K562 (cell line): Measurements from ENCODE around the gene GATAD2B. TPM values are rescaled to one million over a fixed set of nuclear protein-coding genes. Genes with fewer than 3 reads are reported as not detected.

Experiments used
- DACH1 ChIP-seq: fragments of 450-650 bp; IDR thresholded peaks from 2 replicates; pipeline ENCODE4 v1.6.1; 2018; ENCODE audit not compliant: partially characterized antibody
- FOXP4 ChIP-seq: sonication (generic); formaldehyde crosslinking; IDR thresholded peaks from 2 replicates; pipeline ENCODE4 v1.8.0; 2022; ENCODE audit warnings: mild to moderate bottlenecking, missing genetic modification reagents, borderline replicate concordance
- GTF2E2 ChIP-seq: fragments of 200-800 bp; sonication (Bioruptor generic); IDR thresholded peaks from 2 replicates; pipeline ENCODE4 v1.6.1; 2016; ENCODE audit warnings: missing genetic modification characterization, missing compliant biosample characterization
- HBP1 ChIP-seq: fragments of 450-650 bp; formaldehyde crosslinking; IDR thresholded peaks from 2 replicates; pipeline ENCODE4 v1.4.0; 2022; ENCODE audit warnings: missing genetic modification characterization
- HSF4 ChIP-seq: fragments of 250-450 bp; sonication (Bioruptor Pico); IDR thresholded peaks from 2 replicates; pipeline ENCODE4 v2.1.2; 2022; ENCODE audit warnings: mild to moderate bottlenecking, moderate library complexity, borderline replicate concordance
- KLF16 ChIP-seq: IDR thresholded peaks from 2 replicates; pipeline ENCODE4 v1.6.1; 2016; ENCODE audit warnings: antibody characterized with exemption
- LARP7 ChIP-seq: fragments of 450-650 bp; IDR thresholded peaks from 2 replicates; pipeline ENCODE4 v1.6.1; 2016
- SIN3B ChIP-seq: fragments of 450-650 bp; IDR thresholded peaks from 2 replicates; pipeline ENCODE4 v1.6.1; 2017; ENCODE audit warnings: low read depth, mild to moderate bottlenecking, moderate library complexity
- SMAD1 ChIP-seq: fragments of 150-350 bp; IDR thresholded peaks from 2 replicates; pipeline ENCODE4 v1.6.1; 2014; ENCODE audit warnings: low read length, low read depth; ENCODE audit not compliant: partially characterized antibody
- SRF ChIP-seq, 2 experiments: fragments of 250-450, 450-650 bp in 1 of 2; sonication (Bioruptor Pico) in 1 of 2; sonication (generic) in 1 of 2; formaldehyde crosslinking; IDR thresholded peaks; 2 replicates each; pipeline versions ENCODE4 v1.5.0 to v1.5.1; 2020 to 2022; ENCODE audit warnings: mild to moderate bottlenecking in 1 of 2, missing genetic modification reagents in 1 of 2
- TCF7 ChIP-seq: sonication (generic); IDR thresholded peaks from 2 replicates; pipeline ENCODE4 v1.6.1; 2016; ENCODE audit warnings: antibody characterized with exemption, borderline replicate concordance
- THAP12 ChIP-seq: fragments of 250-450 bp; sonication (Bioruptor Pico); IDR thresholded peaks from 2 replicates; pipeline ENCODE4 v1.9.0; 2021; ENCODE audit warnings: mild to moderate bottlenecking, inconsistent platforms
- ZBTB5 ChIP-seq: fragments of 450-650 bp; IDR thresholded peaks from 2 replicates; pipeline ENCODE4 v1.6.1; 2017; ENCODE audit warnings: antibody characterized with exemption
- ZNF146 ChIP-seq: IDR thresholded peaks from one replicate; pipeline ENCODE4 v1.6.1; 2018; ENCODE audit warnings: missing compliant biosample characterization; ENCODE audit not compliant: unreplicated experiment
- polyA plus RNA-seq, 8 experiments: library from polyadenylated mRNA; depleted of rRNA in 4 of 8; stranded (reverse) in 5 of 8; unstranded in 3 of 8; fragments of >200 nt; fragmentation: Nextera tagmentation in 2 of 8; fragmentation: Illumina TruSeq in 1 of 8; extraction: Ambion mirVana in 2 of 8; extraction: Trizol in 1 of 8; gene quantifications; 2 replicates each; pipeline versions ENCODE4 v1.2.1 to v1.2.3, GENCODE V29; 2011 to 2014; ENCODE audit warnings: inconsistent platforms in 1 of 8, missing spikeins in 1 of 8
- total RNA-seq, 7 experiments: library from RNA; depleted of rRNA in 6 of 7; stranded (reverse); fragments of >200 nt in 6 of 7; fragmentation: Illumina TruSeq in 2 of 7; extraction: Trizol in 2 of 7; gene quantifications; 2 replicates each; pipeline versions ENCODE4 v1.2.1 to v1.2.3, GENCODE V29; 2011 to 2021; ENCODE audit warnings: low replicate concordance in 1 of 7
- TF ChIP-seq, protein P1 (sequence below): fragments of 450-650 bp; formaldehyde crosslinking; IDR thresholded peaks from 2 replicates; pipeline ENCODE4 v1.4.0; 2020; ENCODE audit warnings: mild to moderate bottlenecking
- TF ChIP-seq, protein P2 (sequence below): IDR thresholded peaks from 2 replicates; pipeline ENCODE4 v1.6.1; 2012; ENCODE audit warnings: low read depth, low read length, improper control_type of control experiment, borderline replicate concordance

Gene GATAD2B
- total and polyA plus RNA-seq, 9 of the 15 experiments (the other 6 are each of a cell fraction or from before 2014, with no cell fraction given) = 1.5 to 40.2 (median 4.9) TPM

DNA sequence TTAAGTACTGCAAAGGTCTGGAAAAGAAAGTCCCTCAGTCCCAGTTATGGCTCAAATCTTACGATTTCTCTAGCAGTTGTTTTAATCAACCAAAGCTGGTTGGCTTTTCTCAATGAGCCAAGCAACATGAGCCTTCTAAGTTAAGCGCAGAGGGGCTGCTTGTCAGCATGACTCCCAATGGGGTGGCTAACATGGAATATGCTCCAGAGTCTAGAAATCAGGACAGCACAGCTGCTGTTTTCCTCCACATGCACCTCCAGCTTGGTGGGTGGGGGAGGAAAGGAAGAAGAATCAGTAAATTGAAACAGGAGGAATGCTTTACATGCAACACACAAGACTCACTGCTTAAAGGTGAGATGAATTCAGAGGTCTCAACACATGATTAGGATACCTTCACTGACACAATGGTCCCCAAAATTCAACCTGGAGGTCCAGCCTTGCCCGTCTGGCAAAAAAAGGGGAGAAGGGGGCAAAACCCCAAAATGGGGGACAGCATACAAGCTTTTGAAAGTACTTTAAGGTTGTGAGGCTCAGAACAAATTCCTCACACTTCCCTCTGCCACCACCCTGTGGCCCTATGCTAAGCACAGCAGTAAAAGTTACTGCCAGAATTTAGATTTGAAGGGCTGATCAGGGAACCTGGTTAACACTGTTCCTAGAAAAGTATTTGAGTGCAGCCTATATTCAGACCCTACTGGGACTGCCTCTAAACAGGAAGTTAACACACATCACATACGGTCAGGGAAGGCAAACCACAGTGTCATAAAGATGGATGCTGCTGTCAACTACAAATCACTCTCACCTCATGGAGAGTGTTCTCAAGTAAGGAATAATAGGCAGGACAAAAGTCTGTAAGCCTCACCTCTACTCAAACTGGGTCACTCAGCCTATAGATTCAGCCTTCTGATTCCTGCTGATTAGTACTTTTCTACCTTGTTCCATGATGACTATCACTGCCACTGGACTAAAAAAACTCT lies 2.6 kb downstream of the GATAD2B start (continued):
- TF ChIP-seq DACH1 (no peak), FOXP4 (CRISPR knock-in tag) (no peak), KLF16 (no peak), HBP1 (CRISPR knock-in tag) (no peak), TCF7 (no peak), SIN3B (no peak), SMAD1 (no peak), SRF (CRISPR knock-in tag; IDR thresholded peaks at IDR 0.05) (no peak), HSF4 (CRISPR knock-in tag) (no peak), ZBTB5 (no peak), GTF2E2 (tag) (no peak), ZNF146 (CRISPR knock-in tag) (no peak), LARP7 (no peak), THAP12 (CRISPR knock-in tag) (no peak)
- TF ChIP-seq, protein P1, sequence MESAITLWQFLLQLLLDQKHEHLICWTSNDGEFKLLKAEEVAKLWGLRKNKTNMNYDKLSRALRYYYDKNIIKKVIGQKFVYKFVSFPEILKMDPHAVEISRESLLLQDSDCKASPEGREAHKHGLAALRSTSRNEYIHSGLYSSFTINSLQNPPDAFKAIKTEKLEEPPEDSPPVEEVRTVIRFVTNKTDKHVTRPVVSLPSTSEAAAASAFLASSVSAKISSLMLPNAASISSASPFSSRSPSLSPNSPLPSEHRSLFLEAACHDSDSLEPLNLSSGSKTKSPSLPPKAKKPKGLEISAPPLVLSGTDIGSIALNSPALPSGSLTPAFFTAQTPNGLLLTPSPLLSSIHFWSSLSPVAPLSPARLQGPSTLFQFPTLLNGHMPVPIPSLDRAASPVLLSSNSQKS (CRISPR knock-in tag) = no peak
- TF ChIP-seq, protein P2, sequence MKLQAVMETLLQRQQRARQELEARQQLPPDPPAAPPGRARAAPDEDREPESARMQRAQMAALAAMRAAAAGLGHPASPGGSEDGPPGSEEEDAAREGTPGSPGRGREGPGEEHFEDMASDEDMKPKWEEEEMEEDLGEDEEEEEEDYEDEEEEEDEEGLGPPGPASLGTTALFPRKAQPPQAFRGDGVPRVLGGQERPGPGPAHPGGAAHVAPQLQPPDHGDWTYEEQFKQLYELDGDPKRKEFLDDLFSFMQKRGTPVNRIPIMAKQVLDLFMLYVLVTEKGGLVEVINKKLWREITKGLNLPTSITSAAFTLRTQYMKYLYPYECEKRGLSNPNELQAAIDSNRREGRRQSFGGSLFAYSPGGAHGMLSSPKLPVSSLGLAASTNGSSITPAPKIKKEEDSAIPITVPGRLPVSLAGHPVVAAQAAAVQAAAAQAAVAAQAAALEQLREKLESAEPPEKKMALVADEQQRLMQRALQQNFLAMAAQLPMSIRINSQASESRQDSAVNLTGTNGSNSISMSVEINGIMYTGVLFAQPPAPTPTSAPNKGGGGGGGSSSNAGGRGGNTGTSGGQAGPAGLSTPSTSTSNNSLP = no peak
